ENCODE data around the gene AHNAK2. TPM values are rescaled to one million over a fixed set of nuclear protein-coding genes. Genes with fewer than 3 reads are reported as not detected.

AHNAK2 gene
- total and polyA plus RNA-seq, 4 experiments from 2014 or later = 0.06 to 0.15 TPM; not detected in 2

DNA sequence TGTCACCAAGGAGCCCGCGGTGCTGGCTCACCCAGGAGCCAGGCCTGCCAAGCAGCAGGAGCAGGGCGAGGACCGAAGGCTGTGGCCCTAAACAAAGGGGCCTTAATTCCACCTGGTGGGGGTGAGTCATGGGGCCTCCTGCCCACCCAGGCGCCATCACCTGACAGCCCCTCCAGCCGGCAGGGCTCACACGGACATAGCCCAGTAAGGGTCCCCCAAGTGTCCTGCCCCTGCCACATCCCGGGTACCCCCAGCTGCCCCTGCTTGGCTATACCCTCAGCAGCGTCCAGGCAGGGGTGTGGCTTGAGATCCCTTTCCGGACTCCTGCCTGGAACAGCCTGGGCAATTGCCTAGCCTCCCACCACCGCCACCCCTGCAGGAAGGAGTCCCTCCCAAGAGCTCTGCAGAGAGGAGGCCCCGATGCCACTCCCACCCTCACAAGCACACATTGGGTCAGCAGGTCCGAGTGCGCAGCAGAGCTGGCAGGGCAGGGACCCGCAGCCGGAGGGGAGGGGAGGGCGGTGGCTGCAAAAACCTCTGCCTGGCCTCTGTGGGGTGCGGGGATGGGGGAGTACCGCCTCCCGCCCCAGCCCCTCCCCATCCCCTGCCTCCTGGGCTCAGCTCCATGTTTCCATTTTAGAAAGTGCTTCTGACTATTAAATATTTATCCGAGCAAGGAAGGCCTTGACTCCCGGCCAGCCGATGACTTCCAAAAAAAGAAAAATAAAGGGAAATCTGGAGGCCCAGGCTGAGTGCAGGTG, 4.6 kb downstream of the AHNAK2 start:
- intact Hi-C loops (cut with micrococcal nuclease) = no loop called here
- H3K9me3 ChIP-seq (ENCODE audit: control insufficient read depth in 1 of 2, low read length in 2 of 2) = no peaks in the 10 kb centered on the region
- DNase-seq = no peak
- ChIA-PET CTCF (ENCODE audit: partially characterized antibody) (interaction anchor here (1.0 to 7.1 kb wide), 5 partner anchors 9 to 103 kb away, joined by 3 to 162 read pairs (median 5); no protein-coding TSS in a partner anchor), POLR2A (ENCODE audit: partially characterized antibody) (interaction anchor here (2.6 kb wide), 1 partner anchor 71 kb away, joined by 15 read pairs; no protein-coding TSS in a partner anchor)
- peaks cover 0 to 2% (median 0%) of the 10 kb centered on the region in 8 donors for H3K9me3 Mint-ChIP-seq
- H3K4me1 Mint-ChIP-seq = peaks cover 4 to 19% (median 11%) of the 10 kb centered on the region in 4 donors
- peak overlapping the region in 1 of 7 donors; percentile 61 for H3K27ac Mint-ChIP-seq
- peaks cover 11 to 12% of the 10 kb centered on the region in 2 donors for H3K27me3 Mint-ChIP-seq
- H3K4me3 ChIP-seq (ENCODE audit: low read length in 2 of 2) = no peak overlapping the region
- H3K27me3 ChIP-seq (ENCODE audit: insufficient read depth, low read length) = peaks cover 13% of the 10 kb centered on the region
- no peak overlapping the region for H3K4me3 Mint-ChIP-seq
- no peaks in the 10 kb centered on the region for H3K36me3 ChIP-seq (ENCODE audit: insufficient read depth, low read length)
- H3K27ac ChIP-seq (ENCODE audit: low read depth, low read length) = no peak overlapping the region
- peaks cover 14% of the 10 kb centered on the region for H3K4me1 ChIP-seq (ENCODE audit: insufficient read depth, low read length)
- H3K36me3 Mint-ChIP-seq = no peaks in the 10 kb centered on the region

DNA sequence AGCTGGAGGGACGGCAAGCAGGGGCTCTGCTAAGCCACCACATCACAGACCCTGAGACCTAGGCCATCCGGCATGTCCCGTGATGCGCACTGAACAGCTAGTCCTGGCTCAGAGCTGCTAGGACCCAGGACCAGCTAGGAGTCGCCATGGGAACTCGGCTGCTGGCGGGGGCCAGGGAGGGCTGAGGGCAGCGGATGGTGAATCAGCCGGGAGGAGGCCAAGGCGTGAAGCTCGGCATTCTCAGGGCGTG, 5.1 kb downstream of the AHNAK2 start:
- Histone ChIP-seq H3K4me1 (ENCODE audit: insufficient read depth, low read length) (peaks cover 12% of the 10 kb centered on the region), H3K36me3 (ENCODE audit: insufficient read depth, low read length) (no peaks in the 10 kb centered on the region), H3K27ac (ENCODE audit: low read depth, low read length) (no peak overlapping the region), H3K4me3 (ENCODE audit: low read length in 2 of 2) (no peak overlapping the region), H3K27me3 (ENCODE audit: insufficient read depth, low read length) (peaks cover 15% of the 10 kb centered on the region), H3K9me3 (ENCODE audit: control insufficient read depth in 1 of 2, low read length in 2 of 2) (no peaks in the 10 kb centered on the region)
- peaks cover 10 to 12% of the 10 kb centered on the region in 2 donors for H3K27me3 Mint-ChIP-seq
- ChIA-PET CTCF (ENCODE audit: partially characterized antibody) (interaction anchor here (1.0 to 7.1 kb wide), 4 partner anchors 9 to 103 kb away, joined by 3 to 162 read pairs (median 4); no protein-coding TSS in a partner anchor), POLR2A (ENCODE audit: partially characterized antibody) (no interaction called here)
- no peak for DNase-seq
- H3K36me3 Mint-ChIP-seq = no peaks in the 10 kb centered on the region
- peaks cover 4 to 19% (median 11%) of the 10 kb centered on the region in 4 donors for H3K4me1 Mint-ChIP-seq
- peaks cover 0 to 2% (median 0%) of the 10 kb centered on the region in 8 donors for H3K9me3 Mint-ChIP-seq
- no peak overlapping the region for H3K4me3 Mint-ChIP-seq
- intact Hi-C loops (cut with micrococcal nuclease) = no loop called here
- H3K27ac Mint-ChIP-seq = peak overlapping the region in 1 of 7 donors; percentile 61

DNA sequence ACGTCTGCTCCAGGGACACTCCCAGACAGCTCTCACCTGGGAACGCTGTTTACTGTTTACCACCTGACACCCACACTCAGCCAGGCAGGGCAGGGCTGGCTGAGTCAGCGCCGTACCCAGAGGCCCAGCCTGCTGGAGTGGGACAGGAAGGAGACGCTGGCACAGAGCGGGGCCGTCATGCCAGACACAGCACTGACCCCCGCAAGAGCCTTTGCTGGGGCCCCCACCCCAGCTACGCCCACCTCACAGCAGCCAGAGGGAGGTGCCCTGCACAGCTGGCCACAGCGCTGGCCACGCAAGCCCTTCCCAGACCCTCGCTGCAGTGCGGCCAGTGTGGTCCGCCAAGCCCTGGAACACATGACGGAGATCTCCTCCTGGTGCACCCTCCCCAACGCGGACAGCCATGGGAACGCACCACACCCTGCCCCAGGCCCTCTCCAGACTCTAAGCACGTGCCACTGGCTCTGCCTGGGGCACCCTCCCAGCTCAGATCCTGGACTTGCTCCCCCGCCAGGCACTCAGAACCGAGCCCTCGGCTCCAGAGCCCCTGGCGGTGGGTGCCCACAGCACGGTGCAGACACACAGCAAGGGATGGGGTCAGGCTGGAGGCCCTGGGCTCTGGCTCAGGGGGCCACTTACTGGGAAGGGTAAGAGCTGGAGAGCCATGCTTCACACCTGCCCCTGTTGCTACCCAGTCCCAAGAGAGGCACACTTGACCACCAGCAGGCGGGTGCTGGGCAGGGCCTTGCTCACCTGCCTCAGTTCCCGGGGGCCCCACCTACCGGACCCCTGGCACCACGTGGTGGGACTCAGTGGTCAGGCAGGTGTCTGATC, 5.7 kb downstream of the AHNAK2 start:
- DNase-seq = no peak
- H3K4me3 ChIP-seq (ENCODE audit: low read length in 2 of 2) = no peak overlapping the region
- ChIA-PET POLR2A (ENCODE audit: partially characterized antibody) (no interaction called here), CTCF (ENCODE audit: partially characterized antibody) (interaction anchor here (1.0 to 7.1 kb wide), 4 partner anchors 8 to 104 kb away, joined by 3 to 162 read pairs (median 4); no protein-coding TSS in a partner anchor)
- Mint-ChIP-seq H3K36me3 (no peaks in the 10 kb centered on the region), H3K27me3 (peaks cover 7 to 10% of the 10 kb centered on the region in 2 donors), H3K9me3 (peaks cover 0 to 2% (median 0%) of the 10 kb centered on the region in 8 donors), H3K4me1 (peaks cover 2 to 15% (median 8%) of the 10 kb centered on the region in 4 donors), H3K4me3 (no peak overlapping the region), H3K27ac (no peak overlapping the region)
- H3K36me3 ChIP-seq (ENCODE audit: insufficient read depth, low read length) = no peaks in the 10 kb centered on the region
- H3K9me3 ChIP-seq (ENCODE audit: control insufficient read depth in 1 of 2, low read length in 2 of 2) = no peaks in the 10 kb centered on the region
- H3K27me3 ChIP-seq (ENCODE audit: insufficient read depth, low read length) = peaks cover 17% of the 10 kb centered on the region
- H3K27ac ChIP-seq (ENCODE audit: low read depth, low read length) = no peak overlapping the region
- H3K4me1 ChIP-seq (ENCODE audit: insufficient read depth, low read length) = peaks cover 10% of the 10 kb centered on the region
- intact Hi-C loops (cut with micrococcal nuclease) = no loop called here

DNA sequence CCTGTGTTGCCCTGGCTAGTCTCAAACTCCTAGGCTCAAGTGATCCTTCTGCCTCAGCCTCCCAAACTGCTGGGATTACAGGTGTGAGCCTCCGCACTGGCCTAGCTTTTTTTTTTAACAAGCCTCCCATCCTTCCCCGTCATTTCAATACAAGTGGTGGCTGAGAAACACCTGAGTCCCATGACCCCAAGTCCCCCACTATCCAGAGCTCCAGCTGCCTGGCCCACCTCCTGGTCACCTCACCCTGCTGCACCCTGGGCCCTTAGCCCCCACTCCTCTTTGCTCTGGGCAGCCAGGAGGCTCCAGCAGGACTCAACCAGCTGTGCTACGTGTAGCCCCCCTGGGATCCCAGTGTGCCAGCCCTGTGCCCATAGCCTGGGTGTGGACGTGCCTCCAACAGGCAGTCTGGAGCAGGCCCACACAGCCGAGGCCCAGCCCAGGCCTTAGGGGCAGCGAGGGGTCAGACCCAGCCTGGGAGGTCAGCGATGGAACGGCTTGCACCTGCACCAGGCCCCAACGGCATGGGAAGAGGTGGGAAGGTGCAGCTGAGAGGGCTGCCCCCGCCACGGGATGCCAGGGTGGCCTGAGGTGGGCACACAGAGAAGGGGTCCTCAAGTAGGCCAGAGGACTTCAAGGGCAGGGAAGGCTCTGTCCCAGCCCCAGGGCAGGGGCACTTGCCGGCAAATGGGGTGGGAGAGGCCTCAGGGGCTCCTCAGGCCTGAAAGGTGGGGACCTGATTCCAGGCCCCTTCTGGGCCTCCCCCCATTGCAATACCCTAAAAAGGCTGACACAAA, 6.5 kb downstream of the AHNAK2 start:
- H3K4me3 ChIP-seq (ENCODE audit: low read length in 2 of 2) = no peak overlapping the region
- H3K27me3 Mint-ChIP-seq = peaks cover 7 to 10% of the 10 kb centered on the region in 2 donors
- intact Hi-C loops (cut with micrococcal nuclease) = no loop called here
- H3K4me1 ChIP-seq (ENCODE audit: insufficient read depth, low read length) = peaks cover 8% of the 10 kb centered on the region
- H3K27me3 ChIP-seq (ENCODE audit: insufficient read depth, low read length) = peaks cover 8% of the 10 kb centered on the region
- peaks cover 0 to 2% (median 0%) of the 10 kb centered on the region in 8 donors for H3K9me3 Mint-ChIP-seq
- H3K36me3 ChIP-seq (ENCODE audit: insufficient read depth, low read length) = no peaks in the 10 kb centered on the region
- H3K27ac Mint-ChIP-seq = no peak overlapping the region
- ChIA-PET CTCF (ENCODE audit: partially characterized antibody) (interaction anchor here (7.1 kb wide), 1 partner anchor 74 kb away, joined by 162 read pairs; no protein-coding TSS in a partner anchor), POLR2A (ENCODE audit: partially characterized antibody) (no interaction called here)
- peaks cover 2 to 10% (median 6%) of the 10 kb centered on the region in 4 donors for H3K4me1 Mint-ChIP-seq
- H3K4me3 Mint-ChIP-seq = no peak overlapping the region
- no peaks in the 10 kb centered on the region for H3K36me3 Mint-ChIP-seq
- H3K27ac ChIP-seq (ENCODE audit: low read depth, low read length) = no peak overlapping the region
- DNase-seq = no peak
- no peaks in the 10 kb centered on the region for H3K9me3 ChIP-seq (ENCODE audit: control insufficient read depth in 1 of 2, low read length in 2 of 2)

DNA sequence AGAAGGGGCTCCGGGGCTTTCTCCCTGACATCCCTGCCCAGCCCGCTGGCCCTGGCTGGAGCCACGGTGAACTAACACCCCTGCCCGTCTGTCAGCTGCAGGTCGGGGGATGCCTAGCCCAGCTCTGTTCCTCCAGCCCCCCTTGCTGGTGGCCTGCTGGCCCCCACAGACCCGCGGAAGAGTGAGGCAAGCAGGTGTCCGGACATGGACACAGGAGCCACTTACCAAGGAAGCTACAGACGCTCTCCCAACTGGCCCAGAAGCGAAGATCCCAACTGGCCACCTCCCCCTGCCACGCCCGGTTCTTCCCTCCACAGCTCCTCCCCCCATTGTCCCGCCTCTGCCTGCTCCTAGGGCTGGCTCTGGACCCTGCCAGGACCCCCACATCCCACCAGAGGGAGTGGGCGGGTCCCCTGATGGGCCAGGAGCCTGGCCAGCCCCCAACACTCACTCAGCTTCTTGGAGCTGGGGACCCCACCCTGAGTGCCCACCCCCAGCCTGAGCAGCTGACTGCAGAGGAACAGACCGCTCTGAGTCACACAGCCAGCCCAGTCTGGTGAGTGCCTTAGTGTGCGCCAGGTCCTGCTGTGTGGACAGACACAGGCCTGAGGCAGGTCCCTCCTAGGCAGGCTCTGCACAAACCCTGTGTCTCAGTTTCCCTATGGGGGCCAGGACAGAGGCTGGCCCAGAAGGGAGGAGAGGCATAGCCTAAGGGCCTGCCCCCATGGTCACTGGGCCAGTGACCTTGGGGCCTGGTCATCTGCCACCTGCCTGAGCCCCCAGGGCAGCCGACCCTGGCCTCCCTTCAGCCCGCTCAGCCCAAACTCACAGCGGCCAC, 7.7 kb downstream of the AHNAK2 start:
- DNase-seq = no peak
- ChIA-PET POLR2A (ENCODE audit: partially characterized antibody) (interaction anchor here (0.6 kb wide), 1 partner anchor 75 kb away, joined by 4 read pairs; no protein-coding TSS in a partner anchor), CTCF (ENCODE audit: partially characterized antibody) (interaction anchor here (7.1 kb wide), 1 partner anchor 75 kb away, joined by 162 read pairs; no protein-coding TSS in a partner anchor)
- Mint-ChIP-seq H3K36me3 (no peaks in the 10 kb centered on the region), H3K4me3 (no peak overlapping the region), H3K27me3 (peaks cover 4 to 7% of the 10 kb centered on the region in 2 donors), H3K4me1 (peaks cover 0 to under 1% (median 0%) of the 10 kb centered on the region in 4 donors), H3K27ac (no peak overlapping the region), H3K9me3 (peaks cover 0 to 2% (median 0%) of the 10 kb centered on the region in 8 donors)
- no peak overlapping the region for H3K27ac ChIP-seq (ENCODE audit: low read depth, low read length)
- intact Hi-C loops (cut with micrococcal nuclease) = no loop called here
- no peaks in the 10 kb centered on the region for H3K9me3 ChIP-seq (ENCODE audit: control insufficient read depth in 1 of 2, low read length in 2 of 2)
- peaks cover 6% of the 10 kb centered on the region for H3K27me3 ChIP-seq (ENCODE audit: insufficient read depth, low read length)
- peaks cover 4% of the 10 kb centered on the region for H3K4me1 ChIP-seq (ENCODE audit: insufficient read depth, low read length)
- H3K36me3 ChIP-seq (ENCODE audit: insufficient read depth, low read length) = no peaks in the 10 kb centered on the region
- no peak overlapping the region for H3K4me3 ChIP-seq (ENCODE audit: low read length in 2 of 2)

DNA sequence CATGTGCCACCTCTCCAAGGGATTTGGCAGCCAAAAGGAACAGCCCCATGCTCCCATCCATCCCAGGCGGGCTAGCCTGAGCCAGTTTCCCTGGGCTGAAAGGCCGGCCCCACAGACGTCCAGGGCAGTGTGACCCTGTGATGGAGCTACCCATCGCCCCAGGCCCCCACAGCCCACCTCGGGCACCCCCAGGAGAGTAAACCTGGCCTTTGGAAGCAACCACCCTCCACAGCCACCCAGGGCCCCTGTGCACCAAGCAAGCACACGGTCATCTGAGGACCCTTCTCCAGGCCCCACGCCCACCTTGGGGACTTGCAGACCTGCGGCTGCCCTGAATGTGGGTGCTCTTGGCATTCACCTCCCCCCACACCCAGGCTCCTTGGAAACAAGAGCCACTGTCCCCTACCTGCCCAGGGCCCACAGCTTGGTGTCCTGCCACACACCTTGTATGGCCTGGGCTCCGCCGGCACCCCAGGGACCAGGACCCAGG, 8.4 kb downstream of the AHNAK2 start:
- Histone ChIP-seq H3K4me1 (ENCODE audit: insufficient read depth, low read length) (peaks cover 4% of the 10 kb centered on the region), H3K27me3 (ENCODE audit: insufficient read depth, low read length) (peaks cover 6% of the 10 kb centered on the region), H3K9me3 (ENCODE audit: control insufficient read depth in 1 of 2, low read length in 2 of 2) (no peaks in the 10 kb centered on the region), H3K36me3 (ENCODE audit: insufficient read depth, low read length) (no peaks in the 10 kb centered on the region), H3K27ac (ENCODE audit: low read depth, low read length) (no peak overlapping the region), H3K4me3 (ENCODE audit: low read length in 2 of 2) (no peak overlapping the region)
- Mint-ChIP-seq H3K27me3 (peaks cover 4 to 7% of the 10 kb centered on the region in 2 donors), H3K27ac (no peak overlapping the region), H3K4me3 (no peak overlapping the region), H3K4me1 (no peaks in the 10 kb centered on the region), H3K36me3 (no peaks in the 10 kb centered on the region), H3K9me3 (peaks cover 0 to 2% (median 0%) of the 10 kb centered on the region in 8 donors)
- CTCF ChIA-PET (ENCODE audit: partially characterized antibody) = interaction anchor here (0.5 kb wide), 1 partner anchor 31 kb away, joined by 3 read pairs; no protein-coding TSS in a partner anchor
- DNase-seq = no peak
- POLR2A ChIA-PET (ENCODE audit: partially characterized antibody) = no interaction called here
- intact Hi-C loops (cut with micrococcal nuclease) = no loop called here
